ENCODE measurements around the gene DHFR.

Gene DHFR

DNA sequence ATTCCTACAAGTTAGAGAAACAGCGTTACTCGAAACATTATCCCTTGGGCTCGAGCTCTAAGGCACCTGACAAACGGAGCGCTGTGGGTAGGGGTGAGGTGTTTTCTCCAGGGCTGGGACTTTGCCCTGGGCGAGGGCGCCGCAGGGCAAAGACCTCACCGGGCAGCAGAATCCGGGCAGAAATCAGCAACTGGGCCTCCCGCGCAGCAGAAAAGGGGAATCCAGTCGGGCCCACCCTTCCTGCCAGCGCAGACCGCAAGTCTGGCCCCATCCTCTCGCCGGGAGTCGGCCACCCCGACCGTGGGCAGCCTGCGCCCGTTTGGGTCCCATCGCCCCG, 761 bp downstream of the DHFR start:
- DNase-seq = no peak

DNA sequence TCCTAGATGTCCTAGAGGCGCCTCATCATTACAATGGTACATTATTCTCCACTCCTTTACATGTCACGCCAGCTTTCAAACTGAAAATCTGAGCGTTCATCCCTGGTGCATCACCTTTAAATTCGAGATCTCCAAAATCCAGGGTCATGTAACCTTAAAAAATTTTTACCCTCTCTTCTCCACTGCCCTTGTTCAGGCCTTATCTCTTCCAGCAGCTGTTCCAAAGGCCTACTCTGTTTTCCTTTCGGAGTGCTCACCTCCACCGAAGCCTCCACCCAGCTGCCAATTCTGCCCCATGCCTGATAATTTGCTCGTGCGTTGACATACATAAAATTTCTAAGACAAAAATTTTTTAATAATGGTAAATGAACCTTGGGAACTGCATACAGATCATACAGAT, 1.3 kb downstream of the DHFR start:
- no peak for DNase-seq

DNA sequence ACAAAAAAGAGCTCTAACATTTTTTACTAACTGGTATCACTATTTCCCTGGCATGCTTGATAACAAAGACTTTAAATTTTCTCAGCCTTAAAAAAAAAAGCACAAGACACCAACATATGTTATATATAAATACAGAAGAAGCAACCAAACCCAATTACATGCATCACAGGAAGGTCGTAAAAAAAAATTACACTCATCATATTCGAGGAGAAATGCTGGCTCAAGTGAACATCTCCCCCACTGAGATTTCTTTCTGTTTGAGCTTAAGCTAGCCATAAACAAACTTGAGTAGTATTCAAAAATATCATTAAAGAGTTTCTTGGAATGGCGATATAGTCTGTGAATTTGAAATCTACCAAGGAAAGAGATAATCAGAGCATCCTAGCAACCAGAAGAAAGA, 7.9 kb downstream of the DHFR start:
- DNase-seq = no peak

DNA sequence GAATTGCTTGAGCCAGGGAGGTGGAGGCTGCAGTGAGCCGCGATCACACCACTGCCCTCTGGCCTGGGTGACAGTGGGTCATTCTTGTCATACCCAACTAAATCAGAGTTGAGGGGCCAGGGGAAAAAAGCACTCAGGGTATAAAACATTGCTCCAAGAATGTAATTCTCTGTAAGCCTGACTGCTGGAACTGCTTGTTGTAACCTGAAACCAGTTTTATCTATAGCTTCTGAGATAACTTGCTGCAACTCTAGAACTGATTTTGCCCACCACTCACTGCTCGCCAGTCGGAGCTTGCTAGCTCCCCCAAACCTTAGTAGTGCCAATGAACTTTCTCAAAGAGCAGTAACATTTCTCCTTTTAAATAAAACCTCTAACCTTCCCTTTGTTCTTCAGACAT, 9.9 kb downstream of the DHFR start:
- DNase-seq = no peak

DNA sequence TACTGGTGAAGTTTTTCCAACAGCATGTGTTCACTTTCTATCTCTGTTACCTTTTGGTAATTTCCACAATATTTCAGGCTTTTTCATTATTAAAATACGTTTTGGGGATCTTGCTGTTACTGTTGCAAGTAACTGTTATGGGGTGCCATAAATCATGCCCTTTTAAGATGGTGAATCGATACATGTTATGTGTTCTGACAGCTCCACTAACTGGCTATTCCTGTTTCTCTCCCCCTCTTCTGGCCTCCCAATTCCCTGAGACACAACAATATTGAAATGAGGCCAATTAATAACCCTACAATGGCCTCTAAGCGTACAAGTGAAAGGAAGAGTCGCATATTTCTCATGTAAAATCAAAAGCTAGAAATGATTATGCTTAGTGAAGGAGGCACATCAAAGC, 13.4 kb downstream of the DHFR start:
- DNase-seq = no peak

DNA sequence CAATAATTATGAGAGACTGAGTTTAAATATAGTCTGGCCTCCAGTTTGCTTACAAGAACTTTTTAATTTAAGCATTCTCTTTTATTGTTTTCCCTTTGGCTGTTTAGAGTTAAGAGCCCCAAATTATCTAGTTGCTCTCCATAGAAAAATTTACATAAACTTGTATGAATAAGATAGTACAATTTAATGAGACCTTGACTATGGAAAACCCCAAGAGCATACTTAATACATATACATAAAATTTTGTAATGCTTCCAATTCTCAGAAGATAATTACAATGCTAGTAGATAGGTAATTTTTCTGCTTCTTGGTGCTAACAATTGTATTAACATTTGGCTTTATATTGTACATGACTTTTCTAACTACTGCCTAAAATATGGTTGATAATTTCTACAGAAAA, 20.6 kb downstream of the DHFR start:
- DNase-seq = no peak

DNA sequence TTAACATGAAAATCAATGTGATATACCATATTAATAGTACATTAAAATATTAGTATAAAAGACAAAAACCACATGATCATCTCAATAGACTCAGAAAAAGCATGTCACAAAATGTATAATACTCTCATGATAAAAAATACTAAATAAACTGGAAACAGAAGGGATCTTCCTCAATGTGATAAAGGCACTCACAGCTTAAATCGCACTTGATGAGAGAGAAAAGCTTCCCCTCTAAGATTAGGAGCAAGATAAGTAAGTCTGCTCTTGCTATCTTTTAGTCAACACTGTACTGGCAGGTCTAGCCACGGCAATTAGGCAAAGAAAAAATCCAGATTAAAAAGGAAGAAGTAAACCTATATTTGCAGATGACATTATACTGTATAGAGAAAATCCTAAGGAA, 22.1 kb downstream of the DHFR start:
- no peak for DNase-seq

DNA sequence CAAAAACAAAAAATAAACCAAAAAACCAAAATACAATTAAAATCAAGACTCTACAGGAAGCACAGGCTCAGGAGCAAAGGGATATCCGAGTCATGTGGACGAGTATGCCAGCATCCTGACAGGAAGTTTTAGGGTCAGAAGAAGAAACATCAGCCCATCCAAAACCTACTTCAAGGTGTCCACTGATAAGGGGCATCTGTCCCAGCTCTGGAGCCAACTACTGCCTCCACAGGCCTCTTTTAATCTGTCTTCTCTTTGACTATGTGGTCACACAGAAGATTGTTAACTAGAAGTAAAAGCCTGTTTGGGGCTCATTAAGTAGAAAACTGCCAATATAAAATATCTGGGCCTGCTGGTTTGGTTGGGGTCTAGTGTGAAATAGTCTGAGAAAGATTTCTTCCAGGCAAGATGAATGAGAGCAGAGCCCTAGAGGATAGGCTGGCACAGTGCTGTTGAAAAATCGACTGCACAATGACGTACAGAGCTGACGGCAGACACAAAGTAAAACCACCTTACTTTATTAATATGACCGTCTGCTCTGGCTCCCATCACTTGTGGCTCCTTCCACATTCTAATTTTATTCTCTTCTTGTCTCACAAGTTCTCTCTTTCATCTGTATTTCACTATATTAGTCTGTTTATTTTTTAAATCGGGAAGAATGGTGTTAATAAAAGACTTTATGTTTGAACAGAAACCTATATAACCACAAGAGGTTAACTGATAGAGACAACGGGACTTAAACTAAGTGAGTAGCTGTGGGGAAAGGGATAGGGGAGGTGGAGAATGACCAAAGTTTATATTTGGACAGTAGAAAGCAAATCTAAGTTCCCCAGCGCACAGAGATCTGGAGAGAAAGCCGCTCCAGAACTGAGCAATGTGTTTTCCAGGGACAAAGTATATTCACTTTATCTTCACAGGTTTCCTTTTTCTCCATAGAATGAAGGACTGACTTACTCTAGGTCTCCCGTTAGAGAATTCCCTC, 23.2 kb downstream of the DHFR start:
- no peak for DNase-seq

DNA sequence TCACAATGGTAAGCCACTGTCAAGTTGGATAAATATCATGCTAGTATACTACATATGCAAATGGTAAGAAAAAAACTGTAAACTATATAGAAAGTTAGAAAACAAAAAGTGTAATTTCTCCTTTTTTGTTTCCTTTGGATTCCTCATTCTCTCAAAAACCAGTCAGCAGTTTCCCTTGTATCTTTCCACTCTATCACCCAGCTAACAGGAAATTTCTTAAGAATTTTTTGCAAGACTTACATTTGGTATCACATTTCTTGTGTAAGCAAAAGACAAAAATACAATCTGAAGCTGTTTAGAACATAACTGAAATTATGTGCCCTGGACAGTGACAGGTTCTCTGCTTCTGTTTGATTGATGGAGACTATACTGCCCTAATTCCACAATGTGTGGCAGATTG, 25.5 kb downstream of the DHFR start:
- no peak for DNase-seq

DNA sequence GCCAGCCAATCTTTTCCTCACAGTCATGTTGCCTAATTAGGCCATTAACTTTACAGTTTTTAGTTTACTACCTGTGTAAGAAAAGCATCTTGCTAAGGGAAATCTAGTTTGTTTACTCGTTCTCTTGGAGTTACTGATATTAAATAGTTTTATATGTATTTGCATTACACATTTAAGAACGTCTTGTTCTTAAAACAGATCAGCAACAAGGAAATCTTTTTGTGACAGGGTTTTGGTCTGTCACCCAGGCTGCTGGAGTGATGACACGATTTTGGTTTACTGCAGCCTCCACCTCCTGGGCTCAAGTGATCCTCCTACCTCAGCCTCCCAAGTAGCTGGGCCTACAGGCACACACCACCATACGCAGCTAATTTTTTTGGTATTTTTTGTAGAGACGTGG, 29.6 kb downstream of the DHFR start:
- no peak for DNase-seq

DNA sequence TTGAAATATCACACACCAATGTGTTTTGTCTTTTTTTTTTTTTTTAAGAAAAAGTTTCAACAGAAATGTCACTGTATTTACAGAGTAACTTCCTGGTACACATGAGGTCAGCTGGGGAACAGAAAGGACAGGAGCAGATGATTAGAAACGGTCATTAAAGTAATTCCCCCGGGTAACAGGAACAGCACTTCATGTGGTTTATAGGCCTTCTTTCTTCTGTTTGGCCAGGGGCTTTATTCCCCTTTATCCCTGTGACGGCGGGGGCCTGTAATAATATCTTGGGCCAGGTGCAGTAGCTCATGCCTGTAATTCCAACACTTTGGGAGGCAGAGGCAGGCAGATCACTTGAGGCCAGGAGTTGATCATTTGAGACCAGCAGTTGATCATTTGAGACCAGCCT, 30.8 kb downstream of the DHFR start:
- no peak for DNase-seq

DNA sequence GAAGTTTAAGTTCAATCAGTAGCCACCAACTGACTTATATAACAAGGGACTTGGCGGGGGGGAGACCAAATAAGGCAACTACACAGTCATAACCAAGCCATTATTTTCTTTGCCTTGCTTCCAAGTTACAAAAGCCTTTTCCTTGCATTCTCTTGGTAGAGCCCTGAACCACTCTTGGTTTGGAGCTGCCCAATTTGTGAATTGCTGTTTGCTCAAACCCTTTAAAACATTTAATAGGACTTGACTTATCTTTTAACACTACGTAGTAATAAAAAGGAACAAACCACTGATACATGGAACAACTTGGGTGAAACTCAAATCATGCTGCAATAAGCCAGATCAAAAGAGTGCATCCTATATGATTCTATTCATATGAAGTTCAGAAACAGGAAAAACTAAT, 32.0 kb downstream of the DHFR start:
- DNase-seq = no peak

DNA sequence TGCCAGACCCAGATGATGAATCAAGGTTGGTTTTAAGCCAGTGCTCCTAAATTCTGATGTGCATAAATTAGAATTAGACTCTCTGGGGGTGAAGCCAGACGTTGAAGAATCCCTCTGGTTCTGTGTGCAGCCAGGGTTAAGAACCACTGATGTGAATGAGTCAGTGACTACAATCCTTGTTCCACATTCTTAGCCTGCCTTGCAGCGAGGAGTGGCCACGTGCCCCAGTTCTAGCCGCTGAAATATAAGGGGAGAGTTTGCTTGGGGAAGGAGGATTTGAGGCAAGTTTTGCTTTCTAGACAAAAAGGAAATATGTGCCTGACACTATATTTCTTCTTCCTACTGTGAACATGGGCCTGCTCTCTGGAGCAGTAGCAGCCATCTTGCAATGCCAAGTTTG, 34.6 kb downstream of the DHFR start:
- no peak for DNase-seq

DNA sequence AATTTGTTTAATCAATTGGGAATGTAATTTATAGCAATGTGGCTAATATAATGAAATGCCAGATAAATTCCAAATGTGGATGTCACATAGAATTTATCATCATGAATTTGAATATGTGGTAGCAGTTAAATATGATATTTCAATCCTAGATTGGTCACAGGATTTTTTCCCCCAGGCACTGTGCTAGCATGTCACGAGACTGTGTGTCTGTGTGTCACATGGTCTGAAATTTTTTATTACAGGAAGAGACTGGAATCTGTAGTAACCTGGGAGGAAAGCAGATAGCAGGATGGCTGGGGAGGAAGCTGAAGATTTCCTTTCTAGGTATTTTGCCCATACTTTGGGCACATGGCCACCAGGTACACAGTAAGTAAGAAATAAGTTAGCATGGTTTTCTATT, 35.7 kb downstream of the DHFR start:
- DNase-seq = no peak

DNA sequence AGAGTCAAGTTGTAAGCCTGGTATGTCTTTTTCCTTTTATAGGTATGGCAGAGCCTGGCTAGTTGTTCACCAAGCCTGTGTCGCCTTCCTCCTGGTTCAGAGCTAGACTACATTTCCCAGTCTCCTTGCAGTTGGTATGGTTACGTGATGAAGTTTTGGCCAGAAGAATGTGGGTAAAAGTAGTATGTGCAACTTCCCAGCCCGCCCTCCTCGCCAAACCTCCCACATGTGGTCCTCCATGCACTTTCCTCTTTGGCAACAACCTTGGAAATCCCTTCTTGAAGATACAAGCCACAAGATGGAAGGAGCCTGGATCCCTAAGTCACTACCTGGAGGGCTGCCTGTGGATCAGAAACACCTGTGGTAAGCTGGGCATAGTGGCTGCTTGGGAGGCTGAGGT, 36.3 kb downstream of the DHFR start:
- DNase-seq = no peak

DNA sequence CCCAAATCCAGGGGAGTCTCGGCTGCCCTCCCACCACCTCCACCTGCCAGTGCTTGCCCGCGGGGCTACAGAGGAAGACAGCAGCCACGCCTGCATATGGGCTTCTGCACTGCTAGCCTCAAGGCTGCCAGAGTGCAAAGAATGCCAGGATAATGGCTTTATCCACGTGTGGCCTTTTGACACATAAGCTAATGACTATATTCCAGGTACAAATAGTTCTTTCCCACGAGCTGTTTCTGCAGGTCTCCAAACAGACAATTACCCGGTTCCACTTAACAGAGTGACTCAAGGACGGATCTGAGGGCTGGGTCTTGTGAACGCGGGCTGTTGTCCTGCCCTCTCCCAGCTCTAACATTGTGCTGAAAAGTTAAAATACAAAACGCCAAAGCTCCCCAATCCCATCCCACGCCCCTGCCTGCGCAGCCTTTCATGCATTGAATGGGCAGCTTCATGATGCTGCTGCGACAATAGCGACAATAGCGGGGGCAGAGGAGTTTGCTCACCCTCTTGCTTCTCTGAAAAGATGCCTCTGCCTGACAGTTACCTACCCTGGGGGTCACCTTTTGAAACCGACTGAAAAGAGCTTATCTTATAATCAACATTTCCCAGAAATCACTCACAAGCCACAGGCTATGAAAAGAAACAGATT, 39.4 kb downstream of the DHFR start:
- no peak for DNase-seq

DNA sequence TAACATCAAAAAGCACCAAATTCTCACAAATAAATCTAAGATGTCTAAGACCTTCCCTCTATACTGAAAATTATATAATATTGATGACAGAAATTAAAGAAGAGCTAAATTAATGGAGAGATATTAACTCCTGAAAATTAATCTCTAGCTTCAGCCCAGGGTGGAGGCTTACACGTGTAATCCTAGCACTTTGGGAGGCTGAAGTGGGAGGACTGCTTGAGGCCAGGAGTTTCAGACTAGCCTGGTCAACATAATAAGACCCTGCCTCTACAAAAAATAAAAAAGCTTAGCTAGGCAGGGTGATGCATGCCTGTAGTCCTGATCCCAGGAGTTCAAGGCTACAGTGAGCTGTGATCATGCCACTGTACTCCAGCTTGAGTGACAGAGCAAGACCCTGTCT, 45.1 kb downstream of the DHFR start:
- DNase-seq = no peak

DNA sequence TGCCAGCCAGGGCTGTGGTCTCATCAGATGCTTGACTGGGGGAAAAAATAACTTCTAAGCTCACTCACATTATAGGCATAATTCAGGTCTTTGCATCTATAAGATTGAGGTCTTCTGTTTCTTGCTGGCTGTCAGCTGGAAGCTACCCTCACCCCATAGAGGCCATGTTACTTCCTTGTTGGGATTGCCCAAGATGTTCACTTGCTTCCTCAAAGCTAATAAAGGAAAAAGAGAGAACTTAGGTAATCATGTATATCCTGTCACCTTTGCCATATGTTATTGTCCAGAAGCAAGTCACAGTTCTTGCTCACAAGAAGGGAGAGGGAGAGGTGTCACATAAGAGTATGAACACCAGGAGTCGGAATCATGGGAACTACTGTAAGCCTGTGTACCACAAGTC, 46.1 kb downstream of the DHFR start:
- no peak for DNase-seq

DNA sequence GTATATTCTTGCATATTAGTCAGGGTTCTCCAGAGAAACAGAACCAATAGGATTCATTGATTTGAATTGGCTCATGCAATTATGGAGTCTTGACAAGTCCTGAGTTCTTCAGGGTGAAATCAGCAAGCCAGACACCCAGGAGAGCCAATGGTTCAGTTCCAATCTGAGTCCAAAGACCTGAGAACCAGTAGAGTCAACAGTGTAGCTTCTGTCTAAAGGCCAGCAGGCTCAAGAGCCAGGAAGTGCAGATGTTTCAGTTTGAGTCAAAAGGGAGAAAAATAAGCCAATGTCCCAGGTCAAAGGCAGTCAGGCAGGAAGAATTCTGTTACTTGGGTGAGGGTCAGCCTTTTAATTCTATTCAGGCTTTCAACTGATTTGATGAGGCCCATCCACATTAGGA, 47.0 kb downstream of the DHFR start:
- DNase-seq = no peak

DNA sequence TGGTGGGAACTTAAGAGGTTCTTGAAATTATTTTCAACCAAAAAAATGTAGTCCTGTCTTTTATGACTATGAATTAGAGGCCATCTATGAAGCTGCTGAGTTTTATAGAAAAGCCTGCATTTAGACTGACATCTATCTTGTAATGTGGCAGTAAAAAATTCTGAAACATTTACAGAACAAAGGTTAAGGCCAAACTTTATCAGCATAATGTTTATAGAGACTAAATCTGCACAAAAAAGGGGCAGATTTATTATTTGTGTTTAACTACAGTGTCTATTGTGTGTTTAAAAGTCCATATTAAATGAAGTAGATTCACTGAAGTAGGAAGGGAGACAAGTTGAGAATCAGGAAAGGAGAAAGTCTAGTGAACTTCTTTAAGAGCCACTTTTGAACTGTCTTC, 47.4 kb downstream of the DHFR start:
- DNase-seq = no peak

DNA sequence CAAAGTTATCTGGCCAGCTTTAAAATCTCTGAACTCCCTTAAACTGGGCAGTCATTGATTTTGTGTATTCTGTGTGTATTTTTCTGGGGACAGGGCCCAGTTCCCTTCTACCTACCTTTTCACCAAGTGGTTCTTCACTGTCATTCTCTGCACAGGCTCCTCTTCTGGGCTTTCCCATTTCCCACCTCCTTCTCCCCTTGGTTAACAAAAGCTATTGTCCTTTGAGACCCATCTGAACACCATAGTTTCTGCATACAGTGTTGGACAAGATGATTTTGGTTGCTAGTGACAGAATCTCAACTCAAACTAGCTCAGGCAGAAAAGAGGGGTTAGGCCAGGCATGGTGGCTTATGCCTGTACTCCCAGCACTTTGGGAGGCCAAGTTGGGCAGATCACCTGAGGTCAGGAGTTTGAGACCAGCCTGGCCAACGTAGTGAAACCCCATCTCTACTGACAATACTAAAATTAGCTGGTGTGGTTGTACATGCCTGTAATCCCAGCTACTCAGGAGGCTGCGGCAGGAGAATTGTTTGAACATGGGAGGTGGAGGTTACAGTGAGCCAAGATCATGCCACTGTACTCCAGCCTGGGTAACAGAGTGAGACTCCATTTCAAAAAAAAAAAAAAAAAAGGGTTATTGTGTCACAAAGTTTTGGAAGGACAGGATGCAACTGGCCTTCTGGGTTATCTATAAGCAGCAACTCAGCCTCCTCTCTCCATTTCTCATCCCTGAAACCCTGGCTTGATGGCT, 53.7 kb downstream of the DHFR start:
- DNase-seq = no peak

DNA sequence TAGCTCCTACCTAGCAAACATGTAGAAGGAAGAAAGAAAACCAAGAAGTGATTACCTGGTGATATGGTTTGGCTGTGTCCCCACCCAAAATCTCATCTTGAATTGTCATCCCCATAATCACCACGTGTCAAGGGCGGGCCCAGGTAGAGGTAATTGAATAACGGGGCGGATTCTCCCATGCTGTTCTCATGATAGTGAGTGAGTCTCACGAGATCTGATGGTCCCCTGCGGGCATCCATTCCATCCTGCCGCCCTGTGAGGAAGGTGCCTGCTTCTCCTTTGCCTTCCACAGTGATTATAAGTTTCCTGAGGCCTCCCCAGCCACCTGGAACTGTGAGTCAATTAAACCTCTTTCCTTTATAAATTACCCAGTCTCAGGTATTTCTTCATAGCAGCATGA, 57.3 kb downstream of the DHFR start:
- no peak for DNase-seq

DNA sequence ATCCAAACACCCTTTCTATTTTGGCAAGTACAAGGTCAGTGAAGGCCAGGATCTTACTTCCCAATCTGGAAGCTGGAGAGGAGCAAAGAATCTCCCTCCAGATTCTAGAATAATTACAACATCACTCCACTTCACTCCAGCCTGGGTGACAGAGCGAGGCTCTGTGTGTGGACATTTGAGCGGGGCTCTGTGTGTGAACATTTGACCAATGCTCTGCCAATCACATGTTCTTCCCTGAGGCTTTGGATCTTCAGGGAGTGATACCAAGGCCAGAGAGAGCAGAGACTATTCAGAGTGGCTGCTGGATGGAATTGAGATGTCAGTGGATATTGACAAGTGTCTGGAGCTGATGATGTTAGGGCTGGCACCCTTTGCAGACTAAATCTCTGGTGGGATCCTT, 60.0 kb downstream of the DHFR start:
- DNase-seq = no peak

DNA sequence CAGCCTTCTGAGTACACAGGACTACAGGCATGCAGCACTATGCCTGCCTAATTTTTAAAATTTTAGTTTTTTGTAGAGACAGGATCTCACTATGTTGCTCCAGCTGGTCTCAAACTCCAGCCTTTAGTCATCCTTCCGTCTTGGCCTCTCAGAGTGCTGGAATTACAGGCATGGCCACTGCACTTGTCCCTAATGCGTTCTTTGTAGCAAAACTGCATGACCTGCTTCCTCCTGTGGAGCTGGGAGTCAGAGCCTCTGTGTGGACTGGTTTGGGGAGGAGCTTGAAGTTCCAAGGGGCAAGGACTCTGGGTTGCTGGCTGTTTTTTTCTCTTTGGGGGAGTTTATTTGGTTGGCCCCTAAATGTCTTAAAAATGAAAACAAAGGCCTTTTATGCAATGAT, 62.0 kb downstream of the DHFR start:
- no peak for DNase-seq
